VCaP (cell line): Measurements from ENCODE around the gene STIM2.
"Not testable (repeated sequence)": the region's sequence is repeated elsewhere in the genome, so short reads cannot be mapped to it uniquely, and the experiment has no call there.

Experiments
- H3K27ac ChIP-seq: fragments of 450-650 bp; 2 replicates; pipeline ENCODE4 v1.5.1; 2017
- TF ChIP-seq, protein P1 (sequence below): fragments of 450-650 bp; conservative IDR thresholded peaks from 2 replicates; pipeline ENCODE4 v1.5.1; 2017; ENCODE audit warnings: mild to moderate bottlenecking, moderate library complexity

STIM2 gene

DNA sequence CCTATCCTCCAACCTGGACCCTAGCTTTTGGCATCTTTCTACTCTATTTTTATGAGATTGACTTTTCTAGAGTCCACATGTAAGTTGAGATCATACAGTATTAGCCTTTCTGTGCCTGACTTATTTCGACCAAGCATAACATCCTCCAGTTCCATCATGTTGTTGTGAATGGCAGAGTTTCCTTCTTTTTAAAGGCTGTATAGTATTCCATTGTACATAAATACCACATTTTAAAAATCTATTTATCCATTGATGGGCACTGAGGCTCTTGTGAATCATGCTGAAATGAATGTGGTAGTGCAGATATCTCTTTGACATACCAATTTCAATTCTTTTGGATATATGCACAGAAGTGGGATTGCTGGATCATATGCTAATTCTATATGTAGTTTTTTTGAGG is 40.3 kb upstream of the STIM2 start:
- H3K27ac ChIP-seq = no peak overlapping the region
- TF ChIP-seq, protein P1, sequence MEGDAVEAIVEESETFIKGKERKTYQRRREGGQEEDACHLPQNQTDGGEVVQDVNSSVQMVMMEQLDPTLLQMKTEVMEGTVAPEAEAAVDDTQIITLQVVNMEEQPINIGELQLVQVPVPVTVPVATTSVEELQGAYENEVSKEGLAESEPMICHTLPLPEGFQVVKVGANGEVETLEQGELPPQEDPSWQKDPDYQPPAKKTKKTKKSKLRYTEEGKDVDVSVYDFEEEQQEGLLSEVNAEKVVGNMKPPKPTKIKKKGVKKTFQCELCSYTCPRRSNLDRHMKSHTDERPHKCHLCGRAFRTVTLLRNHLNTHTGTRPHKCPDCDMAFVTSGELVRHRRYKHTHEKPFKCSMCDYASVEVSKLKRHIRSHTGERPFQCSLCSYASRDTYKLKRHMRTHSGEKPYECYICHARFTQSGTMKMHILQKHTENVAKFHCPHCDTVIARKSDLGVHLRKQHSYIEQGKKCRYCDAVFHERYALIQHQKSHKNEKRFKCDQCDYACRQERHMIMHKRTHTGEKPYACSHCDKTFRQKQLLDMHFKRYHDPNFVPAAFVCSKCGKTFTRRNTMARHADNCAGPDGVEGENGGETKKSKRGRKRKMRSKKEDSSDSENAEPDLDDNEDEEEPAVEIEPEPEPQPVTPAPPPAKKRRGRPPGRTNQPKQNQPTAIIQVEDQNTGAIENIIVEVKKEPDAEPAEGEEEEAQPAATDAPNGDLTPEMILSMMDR = no peak

DNA sequence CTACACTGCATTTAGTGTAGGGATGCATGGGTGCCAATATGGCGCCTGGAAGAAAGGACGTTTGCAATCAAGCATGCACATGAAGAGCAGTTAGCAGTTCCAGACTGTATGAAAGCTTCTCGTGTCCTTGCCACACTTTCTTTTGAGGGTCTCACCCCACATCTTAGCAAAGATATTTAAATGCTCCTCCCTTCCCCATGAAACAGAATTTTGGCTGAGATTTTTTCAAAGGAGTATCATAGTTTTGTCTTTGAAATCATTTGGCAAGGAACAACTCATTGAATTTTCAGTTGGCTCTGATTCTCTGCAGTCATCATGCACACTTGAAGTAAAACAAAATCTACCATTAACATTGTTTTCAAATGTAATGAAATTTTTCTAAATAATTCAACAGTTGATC is 39.6 kb upstream of the STIM2 start:
- TF ChIP-seq, protein P1 = no peak
- H3K27ac ChIP-seq = peak overlapping the region; percentile 83

DNA sequence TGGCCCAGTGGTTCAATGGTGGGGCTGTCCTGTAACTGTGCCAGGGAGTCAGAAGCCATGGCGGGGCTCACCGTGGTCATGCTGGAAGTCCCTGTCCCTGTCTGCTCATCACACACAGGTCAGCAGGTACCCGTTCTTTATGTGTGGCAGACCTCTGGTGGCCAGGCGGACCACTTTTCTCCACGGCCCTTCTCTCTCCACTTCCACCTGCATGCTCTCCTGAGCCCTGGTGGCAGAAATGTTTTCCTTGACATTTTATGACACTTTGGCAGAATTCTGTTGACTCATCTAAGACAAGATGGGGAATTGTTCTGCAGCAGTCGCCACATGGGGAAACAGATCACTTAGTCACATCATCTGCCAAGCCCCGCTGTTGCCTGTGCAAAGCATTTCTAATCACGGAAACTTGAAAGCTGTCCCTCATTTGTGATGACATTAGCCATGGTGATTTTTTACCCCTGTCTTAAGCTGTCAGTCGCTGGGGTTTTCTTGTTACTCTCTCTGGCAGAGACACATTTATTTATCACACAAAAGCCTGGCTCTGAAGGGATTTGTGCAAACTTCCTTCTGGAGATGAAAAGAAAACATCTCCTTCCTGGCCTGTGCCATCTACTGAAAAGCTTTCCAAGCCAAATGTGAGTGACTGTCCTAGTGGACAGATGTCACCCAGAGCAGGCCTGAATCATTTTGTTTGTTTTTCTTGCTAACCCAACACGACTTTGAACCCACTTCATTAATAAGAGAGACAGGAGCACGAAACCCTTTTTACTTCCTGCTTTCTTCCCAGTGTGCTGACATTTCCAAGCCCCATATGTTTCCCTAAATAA is 38.8 kb upstream of the STIM2 start:
- peak overlapping the region; percentile 83 for H3K27ac ChIP-seq

DNA sequence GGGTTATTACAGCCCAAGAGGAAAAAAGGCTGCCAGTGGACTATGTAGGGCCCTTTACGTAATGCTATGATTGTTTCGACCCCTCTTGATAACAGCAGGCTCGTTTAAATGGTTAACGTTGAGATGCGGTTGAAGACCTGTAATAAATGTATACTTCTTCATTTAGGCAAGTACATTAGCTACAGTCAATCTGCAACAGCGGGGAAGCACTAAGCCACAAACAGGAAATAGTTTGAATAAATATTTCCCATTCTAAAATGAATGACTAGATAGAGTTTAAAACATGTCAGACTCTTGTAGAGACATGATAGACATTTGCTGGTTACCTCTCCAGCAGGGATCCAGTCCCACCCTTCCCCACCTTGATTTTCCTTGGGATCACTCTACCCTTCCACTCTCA is 38.1 kb upstream of the STIM2 start:
- TF ChIP-seq, protein P1 = no peak
- peak overlapping the region; percentile 83 for H3K27ac ChIP-seq

More for the DNA sequence above, 38.8 kb upstream of the STIM2 start:
- TF ChIP-seq, protein P1 = peak; percentile 33

DNA sequence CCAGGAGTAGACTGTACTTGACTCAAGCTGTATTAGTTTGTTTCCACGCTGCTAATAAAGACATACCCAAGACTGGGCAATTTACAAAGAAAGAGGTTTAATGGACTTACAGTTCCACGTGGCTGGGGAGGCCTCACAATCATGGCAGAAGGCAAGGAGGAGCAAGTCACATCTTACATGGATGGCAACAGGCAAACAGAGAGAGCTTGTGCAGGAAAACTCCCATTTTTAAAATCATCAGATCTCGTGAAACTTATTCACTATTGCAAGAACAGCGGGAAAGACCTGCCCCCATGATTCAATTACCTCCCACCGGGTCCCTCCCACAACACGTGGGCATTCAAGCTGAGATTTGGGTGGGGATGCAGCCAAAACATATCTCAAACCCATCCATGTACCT is 37.7 kb upstream of the STIM2 start:
- H3K27ac ChIP-seq = peak overlapping the region; percentile 83

DNA sequence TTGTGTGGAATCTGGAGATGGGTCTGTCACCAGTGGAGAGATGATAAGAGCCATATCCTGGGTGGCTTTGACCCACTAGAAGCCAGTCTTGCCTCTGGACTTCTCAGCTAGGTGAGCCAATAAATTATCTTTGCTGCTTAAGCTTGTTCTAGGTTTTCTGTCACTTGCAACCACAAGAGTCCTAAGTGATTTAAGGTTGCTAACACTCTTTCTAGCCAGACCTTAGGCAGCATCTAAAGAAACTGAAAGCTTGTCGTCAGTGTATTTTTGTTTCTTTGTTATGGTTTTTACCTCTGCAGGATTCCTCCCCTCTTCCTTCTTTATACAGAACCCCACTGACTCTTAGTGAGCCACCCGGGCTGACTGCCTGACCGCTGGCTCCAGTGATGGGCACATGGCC is 37.1 kb upstream of the STIM2 start:
- peak overlapping the region; percentile 83; the same call in 1 of the 2 replicates for H3K27ac ChIP-seq
- TF ChIP-seq, protein P1 = no peak

DNA sequence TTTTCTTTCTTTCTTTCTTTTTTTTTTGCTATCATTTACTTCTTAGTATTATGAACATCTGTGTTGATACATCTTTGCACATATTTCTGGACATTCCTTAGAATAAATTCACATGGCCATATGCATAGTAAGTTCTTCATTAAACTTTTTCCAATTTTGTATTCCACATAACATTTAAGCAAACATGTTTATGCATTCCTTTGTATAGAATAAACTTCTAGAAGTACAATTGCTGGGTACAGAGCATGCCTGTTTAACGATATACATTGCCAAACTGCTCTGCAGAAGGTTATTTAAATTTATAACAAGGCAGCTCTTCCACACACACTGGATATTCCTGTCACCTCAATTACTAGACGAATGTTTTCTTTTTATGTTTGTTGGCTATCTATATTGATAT is 36.0 kb upstream of the STIM2 start:
- TF ChIP-seq, protein P1 = no peak
- no peak overlapping the region for H3K27ac ChIP-seq

DNA sequence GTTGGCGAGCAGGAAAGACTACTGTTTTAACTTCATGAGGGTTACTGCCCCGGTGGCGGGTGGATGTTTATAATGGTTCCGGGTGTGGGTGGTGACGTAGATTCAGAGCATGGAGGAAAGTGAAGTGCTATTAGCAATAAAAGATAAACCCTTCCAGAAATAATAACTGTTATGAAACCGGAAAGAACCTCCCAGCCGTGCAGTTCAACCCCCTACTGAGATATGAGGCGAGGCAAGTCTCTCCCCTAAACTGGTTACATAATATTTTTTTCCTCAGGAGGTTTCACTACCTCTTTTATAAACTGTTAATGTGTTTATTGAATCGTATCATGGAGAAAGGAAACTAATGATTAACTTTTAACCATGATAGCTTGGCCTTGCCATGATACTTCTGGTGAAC is 33.9 kb upstream of the STIM2 start:
- no peak overlapping the region for H3K27ac ChIP-seq
- TF ChIP-seq, protein P1 = no peak

DNA sequence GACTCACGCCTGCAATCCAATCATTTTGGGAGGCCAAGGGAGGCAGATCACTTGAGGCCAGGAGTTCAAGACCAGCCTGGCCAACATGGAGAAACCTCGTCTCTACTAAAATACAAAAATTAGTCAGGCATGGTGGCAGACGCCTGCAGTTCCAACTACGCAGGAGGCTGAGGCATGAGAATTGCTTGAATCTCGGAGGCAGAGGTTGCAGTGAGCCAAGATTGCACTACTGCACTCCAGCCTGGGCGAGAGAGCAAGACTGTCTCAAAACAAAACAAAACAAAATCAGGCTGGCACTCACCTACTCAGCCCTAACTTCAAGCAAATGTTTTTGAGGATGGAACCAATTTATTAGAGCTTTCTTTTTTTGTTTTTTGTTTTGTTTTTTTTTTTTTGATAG is 33.3 kb upstream of the STIM2 start:
- H3K27ac ChIP-seq = not testable (repeated sequence)
